Loucy (cell line): ENCODE results near the gene CAST.
"Not testable (repeated sequence)": the region's sequence is repeated elsewhere in the genome, so short reads cannot be mapped to it uniquely, and the experiment has no call there.

ENCODE experiments used
- H2AFZ ChIP-seq: fragments of 200-600 bp; sonication (generic); 2 replicates; pipeline ENCODE4 v1.6.0; 2016; ENCODE audit warnings: antibody characterized with exemption, mild to moderate bottlenecking, low read length, moderate library complexity
- H3F3A ChIP-seq: fragments of 200-600 bp; 2 replicates; pipeline ENCODE4 v1.6.0; 2016; ENCODE audit warnings: antibody characterized with exemption, low read depth, mild to moderate bottlenecking
- H3K27me3 ChIP-seq: fragments of 200-600 bp; sonication (generic); 2 replicates; pipeline ENCODE4 v1.6.1; 2014; ENCODE audit warnings: low read length, mild to moderate bottlenecking; ENCODE audit not compliant: insufficient read depth, poor library complexity, severe bottlenecking
- H3K36me3 ChIP-seq: fragments of 200-600 bp; sonication (generic); 2 replicates; pipeline ENCODE4 v1.6.1; 2016; ENCODE audit warnings: low read length; ENCODE audit not compliant: insufficient read depth
- H3K4me1 ChIP-seq: fragments of 200-600 bp; sonication (generic); 2 replicates; pipeline ENCODE4 v1.5.1; 2014; ENCODE audit warnings: low read length, mild to moderate bottlenecking; ENCODE audit not compliant: insufficient read depth, poor library complexity, severe bottlenecking
- H3K4me2 ChIP-seq: fragments of 200-600 bp; sonication (generic); 2 replicates; pipeline ENCODE4 v1.6.0; 2014; ENCODE audit warnings: antibody characterized with exemption, low read length, low read depth, mild to moderate bottlenecking; ENCODE audit not compliant: poor library complexity, severe bottlenecking
- H3K4me3 ChIP-seq: fragments of 200-600 bp; sonication (generic); 2 replicates; pipeline ENCODE4 v1.5.1; 2014; ENCODE audit warnings: low read length, mild to moderate bottlenecking, mixed read lengths; ENCODE audit not compliant: poor library complexity, severe bottlenecking
- H3K79me2 ChIP-seq: fragments of 200-600 bp; sonication (generic); 2 replicates; pipeline ENCODE4 v1.6.1; 2014; ENCODE audit warnings: low read length; ENCODE audit not compliant: insufficient read depth
- H3K9ac ChIP-seq: fragments of 200-600 bp; sonication (generic); 2 replicates; pipeline ENCODE4 v1.6.0; 2014; ENCODE audit warnings: mild to moderate bottlenecking, low read depth, low read length, moderate library complexity; ENCODE audit not compliant: poor library complexity, severe bottlenecking
- H3K9me2 ChIP-seq: fragments of 200-600 bp; sonication (generic); replicated peaks from 2 replicates; pipeline ENCODE4 v1.6.1; 2016; ENCODE audit warnings: low read depth, low read length, mixed read lengths
- H3K9me3 ChIP-seq: fragments of 200-600 bp; sonication (generic); 2 replicates; pipeline ENCODE4 v1.6.1; 2014; ENCODE audit warnings: mild to moderate bottlenecking, antibody characterized with exemption, low read length, low read depth; ENCODE audit not compliant: insufficient read depth
- H4K20me1 ChIP-seq: fragments of 200-600 bp; sonication (generic); 2 replicates; pipeline ENCODE4 v1.6.0; 2014; ENCODE audit warnings: antibody characterized with exemption, low read length, mild to moderate bottlenecking; ENCODE audit not compliant: insufficient read depth, poor library complexity, severe bottlenecking
- CTCF ChIP-seq: fragments of 200-600 bp; sonication (generic); conservative IDR thresholded peaks from 2 replicates; pipeline ENCODE4 v1.5.1; 2014; ENCODE audit warnings: mild to moderate bottlenecking, antibody characterized with exemption, low read length
- EZH2phosphoT487 ChIP-seq: fragments of 200-600 bp; IDR thresholded peaks from 2 replicates; pipeline ENCODE4 v1.6.1; 2018; ENCODE audit warnings: antibody characterized with exemption, mild to moderate bottlenecking, moderate library complexity, borderline replicate concordance

Gene CAST

DNA sequence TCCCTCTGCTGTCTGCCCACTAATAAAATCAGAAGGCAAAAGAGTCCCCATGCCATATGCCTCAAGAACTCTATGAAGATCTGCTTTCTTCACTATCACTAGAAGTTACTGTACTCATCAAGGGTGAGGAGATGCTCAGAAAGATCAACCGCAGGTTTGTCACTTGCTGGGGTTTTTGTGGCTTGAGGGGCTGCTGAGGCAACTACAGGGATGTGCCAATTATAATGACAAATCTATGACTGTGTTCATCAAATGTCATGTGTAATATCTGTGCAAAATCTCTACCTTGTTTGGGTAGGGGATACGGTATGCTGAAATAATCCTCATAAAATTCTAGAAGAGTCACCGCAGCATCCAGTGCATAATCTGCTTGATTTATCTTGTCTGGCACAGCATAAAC lies 132.6 kb downstream of the CAST start:
- no peak overlapping the region for H3K4me2 ChIP-seq
- H3F3A ChIP-seq: no peaks in the 10 kb centered on the region
- H3K9ac ChIP-seq: no peak overlapping the region
- peaks cover 66% of the 10 kb centered on the region for H3K36me3 ChIP-seq
- no peaks in the 10 kb centered on the region for H3K9me3 ChIP-seq
- no peaks in the 10 kb centered on the region for H3K79me2 ChIP-seq
- H3K4me3 ChIP-seq: no peak overlapping the region
- no peak overlapping the region for H2AFZ ChIP-seq
- no peaks in the 10 kb centered on the region for H3K9me2 ChIP-seq
- H3K4me1 ChIP-seq: peaks cover 5% of the 10 kb centered on the region
- no peaks in the 10 kb centered on the region for H3K27me3 ChIP-seq
- no peaks in the 10 kb centered on the region for H4K20me1 ChIP-seq
- TF ChIP-seq CTCF: no peak
- no peak for TF ChIP-seq EZH2phosphoT487

- H3F3A ChIP-seq: no peaks in the 10 kb centered on the region
- TF ChIP-seq EZH2phosphoT487 (no peak), CTCF (no peak)
- peaks cover 59% of the 10 kb centered on the region for H3K36me3 ChIP-seq
Observed at GRCh38 chr5:96795626-96796025, 133.4 kb downstream of the CAST start.

DNA sequence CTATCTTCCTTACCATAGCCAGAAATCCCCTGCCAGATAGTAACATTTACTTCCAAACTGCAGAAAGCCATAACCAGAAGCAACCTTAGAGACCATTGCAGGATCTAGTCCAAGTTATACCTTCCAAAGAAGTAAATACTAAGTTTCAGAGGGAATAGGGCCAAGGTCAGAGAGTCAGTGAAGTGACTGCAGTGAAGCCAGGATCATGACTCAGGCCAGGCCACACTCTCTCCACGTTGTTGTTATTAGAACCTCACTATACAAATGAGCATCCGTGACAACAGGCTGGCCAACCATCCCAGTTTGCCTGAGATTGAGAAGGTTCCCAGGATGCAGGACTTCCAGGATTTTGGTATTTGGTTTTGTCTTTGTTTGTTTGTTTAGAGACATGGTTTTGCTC lies 134.3 kb downstream of the CAST start:
- H3K9me2 ChIP-seq: no peaks in the 10 kb centered on the region
- peaks cover 11% of the 10 kb centered on the region for H3K79me2 ChIP-seq
- H4K20me1 ChIP-seq: no peaks in the 10 kb centered on the region
- H3K4me2 ChIP-seq: no peak overlapping the region
- no peak overlapping the region for H3K9ac ChIP-seq
- H2AFZ ChIP-seq: no peak overlapping the region
- H3K9me3 ChIP-seq: no peaks in the 10 kb centered on the region
- peaks cover 51% of the 10 kb centered on the region for H3K36me3 ChIP-seq
- peaks cover 11% of the 10 kb centered on the region for H3K4me1 ChIP-seq
- TF ChIP-seq EZH2phosphoT487: no peak
- no peak for TF ChIP-seq CTCF
- H3F3A ChIP-seq: no peaks in the 10 kb centered on the region
- no peaks in the 10 kb centered on the region for H3K27me3 ChIP-seq
- H3K4me3 ChIP-seq: no peak overlapping the region

More at GRCh38 chr5:96795626-96796025, 133.4 kb downstream of the CAST start:
- Histone ChIP-seq H3K4me3 (no peak overlapping the region), H3K9me2 (no peaks in the 10 kb centered on the region), H3K9me3 (no peaks in the 10 kb centered on the region), H4K20me1 (no peaks in the 10 kb centered on the region), H2AFZ (no peak overlapping the region), H3K4me1 (peaks cover 5% of the 10 kb centered on the region), H3K79me2 (peaks cover 2% of the 10 kb centered on the region), H3K27me3 (no peaks in the 10 kb centered on the region), H3K9ac (no peak overlapping the region), H3K4me2 (no peak overlapping the region)

- H2AFZ ChIP-seq, H3F3A ChIP-seq: not testable (repeated sequence)
- H3K79me2 ChIP-seq: peaks cover 56% of the 10 kb centered on the region
Observed at GRCh38 chr5:96801718-96802117, 139.5 kb downstream of the CAST start.

More at GRCh38 chr5:96801718-96802117, 139.5 kb downstream of the CAST start:
- peak overlapping the region; percentile 41 for H3K4me3 ChIP-seq
- H3K4me1 ChIP-seq: peaks cover 50% of the 10 kb centered on the region
- not testable (repeated sequence) for H3K9me2 ChIP-seq, H3K9me3 ChIP-seq, H4K20me1 ChIP-seq, H3K9ac ChIP-seq, H3K27me3 ChIP-seq
- peaks cover 11% of the 10 kb centered on the region; the same call in 1 of the 2 replicates for H3K36me3 ChIP-seq
- peak overlapping the region; percentile 38 for H3K4me2 ChIP-seq
